ENCODE data around the gene RNF19B. TPM values are rescaled to one million over a fixed set of nuclear protein-coding genes. Genes with fewer than 3 reads are reported as not detected.

Gene RNF19B
- total and polyA plus RNA-seq, 10 of the 15 experiments (the other 5 are each of a cell fraction or from before 2014, with no cell fraction given) = 2.8 to 32.6 (median 16.6) TPM

DNA sequence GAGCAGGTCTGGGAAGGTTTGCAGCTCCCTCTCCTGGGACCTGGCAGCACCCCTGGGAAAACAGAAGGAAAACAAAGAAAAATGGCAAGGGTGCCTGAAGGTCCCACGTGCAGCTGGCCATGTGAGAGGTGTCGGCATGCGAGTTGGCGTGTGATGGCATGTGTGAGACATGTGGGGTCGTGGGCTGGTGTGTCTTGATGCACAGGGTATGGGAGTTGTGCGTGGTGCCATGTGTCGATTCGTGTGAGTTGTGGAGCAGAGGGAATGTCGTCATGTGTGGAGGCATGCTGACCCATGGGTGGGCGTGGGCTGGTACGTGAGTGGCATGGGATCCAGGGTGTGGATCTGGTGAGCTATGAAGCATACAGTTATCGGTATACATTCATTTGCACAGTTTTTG is 77.0 kb downstream of the RNF19B start (continued):
- TF ChIP-seq, protein P1, sequence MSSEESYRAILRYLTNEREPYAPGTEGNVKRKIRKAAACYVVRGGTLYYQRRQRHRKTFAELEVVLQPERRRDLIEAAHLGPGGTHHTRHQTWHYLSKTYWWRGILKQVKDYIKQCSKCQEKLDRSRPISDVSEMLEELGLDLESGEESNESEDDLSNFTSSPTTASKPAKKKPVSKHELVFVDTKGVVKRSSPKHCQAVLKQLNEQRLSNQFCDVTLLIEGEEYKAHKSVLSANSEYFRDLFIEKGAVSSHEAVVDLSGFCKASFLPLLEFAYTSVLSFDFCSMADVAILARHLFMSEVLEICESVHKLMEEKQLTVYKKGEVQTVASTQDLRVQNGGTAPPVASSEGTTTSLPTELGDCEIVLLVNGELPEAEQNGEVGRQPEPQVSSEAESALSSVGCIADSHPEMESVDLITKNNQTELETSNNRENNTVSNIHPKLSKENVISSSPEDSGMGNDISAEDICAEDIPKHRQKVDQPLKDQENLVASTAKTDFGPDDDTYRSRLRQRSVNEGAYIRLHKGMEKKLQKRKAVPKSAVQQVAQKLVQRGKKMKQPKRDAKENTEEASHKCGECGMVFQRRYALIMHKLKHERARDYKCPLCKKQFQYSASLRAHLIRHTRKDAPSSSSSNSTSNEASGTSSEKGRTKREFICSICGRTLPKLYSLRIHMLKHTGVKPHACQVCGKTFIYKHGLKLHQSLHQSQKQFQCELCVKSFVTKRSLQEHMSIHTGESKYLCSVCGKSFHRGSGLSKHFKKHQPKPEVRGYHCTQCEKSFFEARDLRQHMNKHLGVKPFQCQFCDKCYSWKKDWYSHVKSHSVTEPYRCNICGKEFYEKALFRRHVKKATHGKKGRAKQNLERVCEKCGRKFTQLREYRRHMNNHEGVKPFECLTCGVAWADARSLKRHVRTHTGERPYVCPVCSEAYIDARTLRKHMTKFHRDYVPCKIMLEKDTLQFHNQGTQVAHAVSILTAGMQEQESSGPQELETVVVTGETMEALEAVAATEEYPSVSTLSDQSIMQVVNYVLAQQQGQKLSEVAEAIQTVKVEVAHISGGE (CRISPR knock-in tag; IDR thresholded peaks at IDR 0.05) = no peak

DNA sequence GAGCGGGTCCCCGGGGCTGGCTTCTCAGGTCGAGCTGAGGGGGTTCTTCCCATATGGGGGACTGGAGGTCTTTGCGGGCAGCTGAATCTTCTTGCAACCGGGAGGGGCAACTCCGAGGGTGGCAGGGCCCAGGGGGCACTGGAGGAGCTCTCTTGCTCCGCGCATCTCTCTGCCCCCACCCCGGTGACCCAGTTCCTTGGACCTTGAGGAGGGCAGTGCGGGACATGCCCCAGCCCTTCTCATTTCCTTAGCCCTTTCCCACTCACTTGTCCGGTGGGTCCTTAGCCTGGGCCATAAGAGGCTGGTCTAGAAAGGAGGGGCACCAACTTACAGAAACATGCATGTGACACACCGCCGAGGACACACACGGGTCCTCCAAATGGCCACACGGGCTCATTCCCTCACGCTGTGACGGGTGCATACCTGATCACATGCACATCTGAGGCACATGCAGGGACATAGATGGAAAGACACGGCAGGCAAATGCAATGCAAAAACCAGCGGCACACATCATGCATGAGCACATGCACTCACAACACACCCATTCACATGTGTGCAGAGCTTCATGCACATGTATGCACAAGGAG is 77.7 kb downstream of the RNF19B start:
- H3K27me3 ChIP-seq (replicated peaks in 1 of 2; ENCODE audit: control insufficient read depth in 2 of 2, insufficient read depth in 2 of 2, low read length in 1 of 2) = peaks cover 6 to 8% of the 10 kb centered on the region in 2 experiments
- ChIA-PET SMC1A (ENCODE audit: uncharacterized antibody, unreplicated experiment) (no interaction called here), RAD21 (ENCODE audit: unreplicated experiment) (no interaction called here), CTCF (interaction anchor here (2.1 kb wide), 1 partner anchor 11 kb away, joined by 7 read pairs; no protein-coding TSS in a partner anchor), POLR2A (no interaction called here)
- no peak overlapping the region for H3K4me3 ChIP-seq
- H4K20me1 ChIP-seq (ENCODE audit: control insufficient read depth, insufficient read depth) = no peaks in the 10 kb centered on the region
- H2AFZ ChIP-seq (ENCODE audit: control insufficient read depth, low read depth, low read length) = no peak overlapping the region
- ATAC-seq (no peak), FAIRE-seq (no peak), DNase-seq (ENCODE audit: low read depth, low spot score) (no peak)
- intact Hi-C loops (cut with micrococcal nuclease; ENCODE audit: unreplicated experiment) = no loop called here
- H3K4me2 ChIP-seq (ENCODE audit: control insufficient read depth, insufficient read depth) = no peak overlapping the region
- no TSS peak for BruUV-seq (replicated peaks)
- H3K4me1 ChIP-seq (ENCODE audit: control insufficient read depth, insufficient read depth, low read length) = no peaks in the 10 kb centered on the region
- 31% methylated on average over 19 of the region's 19 CpGs for WGBS (ENCODE audit: insufficient coverage, insufficient replicate concordance, low lambda C conversion rate, missing lambda C conversion rate)
- no peaks in the 10 kb centered on the region for H3K36me3 ChIP-seq (ENCODE audit: control insufficient read depth in 2 of 2, insufficient read depth in 2 of 2, low read length in 1 of 2)
- TF ChIP-seq SIN3A (IDR thresholded peaks at IDR 0.05; ENCODE audit: low read depth, low read length) (no peak), ATF7 (IDR thresholded peaks at IDR 0.05; ENCODE audit: low read depth) (no peak)
- no peaks in the 10 kb centered on the region for H3K9me3 ChIP-seq (replicated peaks; ENCODE audit: control insufficient read depth, insufficient read depth, low read length)
- in situ Hi-C loops (cut with MboI) = no loop called here
- no peaks in the 10 kb centered on the region for H3K79me2 ChIP-seq (ENCODE audit: control insufficient read depth, insufficient read depth, low read length)
- no peak overlapping the region for H3K27ac ChIP-seq (ENCODE audit: control insufficient read depth, insufficient read depth)
- H3K9ac ChIP-seq (ENCODE audit: control insufficient read depth, insufficient read depth, low read length) = no peak overlapping the region

Other genes with a start within 250 kb of the RNF19B start
Only the 7 nearest of the 8 such genes appear.
- 169 and 170 TPM in 2 replicates for gene YARS1, start 147.5 kb downstream of the RNF19B start, total RNA-seq (2014; rRNA removed)
- gene YARS1, start 147.5 kb downstream of the RNF19B start, total RNA-seq (2014; rRNA removed; fragmentation: Illumina TruSeq; extraction: Trizol) = 113 TPM in 2 replicates
- gene YARS1, start 147.5 kb downstream of the RNF19B start, total RNA-seq (2021) = 158 and 159 TPM in 2 replicates
- 82.0 and 85.6 TPM in 2 replicates for gene YARS1, start 147.5 kb downstream of the RNF19B start, polyA plus RNA-seq (2011; rRNA removed)
- gene YARS1, start 147.5 kb downstream of the RNF19B start, polyA plus RNA-seq (2014; fragmentation: Illumina TruSeq; extraction: Trizol) = 179 and 220 TPM in 2 replicates
- 10 to 100 TPM; 39.9 to 66.4 TPM for gene YARS1, start 147.5 kb downstream of the RNF19B start, polyA plus RNA-seq (2014; fragmentation: Nextera tagmentation; extraction: Ambion mirVana)
- gene YARS1, start 147.5 kb downstream of the RNF19B start, polyA plus RNA-seq (2014; rRNA removed) = 112 and 129 TPM in 2 replicates
- gene YARS1, start 147.5 kb downstream of the RNF19B start, polyA plus RNA-seq (2016; fragmentation: Nextera tagmentation; extraction: Ambion mirVana) = 100 to 1,000 TPM; 193 to 202 TPM
- gene S100PBP, start 147.2 kb downstream of the RNF19B start, total RNA-seq (2014; rRNA removed) = 40.7 and 49.1 TPM in 2 replicates
- gene S100PBP, start 147.2 kb downstream of the RNF19B start, total RNA-seq (2014; rRNA removed; fragmentation: Illumina TruSeq; extraction: Trizol) = 50.5 and 59.0 TPM in 2 replicates
- 55.7 and 56.5 TPM in 2 replicates for gene S100PBP, start 147.2 kb downstream of the RNF19B start, total RNA-seq (2021)
- 98.3 and 138 TPM in 2 replicates for gene S100PBP, start 147.2 kb downstream of the RNF19B start, polyA plus RNA-seq (2011; rRNA removed)
- gene S100PBP, start 147.2 kb downstream of the RNF19B start, polyA plus RNA-seq (2014; fragmentation: Illumina TruSeq; extraction: Trizol) = 40.4 and 51.5 TPM in 2 replicates
- 10 to 100 TPM; 17.0 to 19.1 TPM for gene S100PBP, start 147.2 kb downstream of the RNF19B start, polyA plus RNA-seq (2014; fragmentation: Nextera tagmentation; extraction: Ambion mirVana)
- gene S100PBP, start 147.2 kb downstream of the RNF19B start, polyA plus RNA-seq (2014; rRNA removed) = 38.3 and 45.2 TPM in 2 replicates
- 10 to 100 TPM; 34.6 to 38.8 TPM for gene S100PBP, start 147.2 kb downstream of the RNF19B start, polyA plus RNA-seq (2016; fragmentation: Nextera tagmentation; extraction: Ambion mirVana)
- not detected in 2 replicates for gene FNDC5, start 93.9 kb downstream of the RNF19B start, total RNA-seq (2014; rRNA removed)
- gene FNDC5, start 93.9 kb downstream of the RNF19B start, total RNA-seq (2014; rRNA removed; fragmentation: Illumina TruSeq; extraction: Trizol) = not detected in 2 replicates
- gene FNDC5, start 93.9 kb downstream of the RNF19B start, total RNA-seq (2021) = not detected in 2 replicates
- 0.23 and 0.36 TPM in 2 replicates for gene FNDC5, start 93.9 kb downstream of the RNF19B start, polyA plus RNA-seq (2011; rRNA removed)
- 0.01 TPM in 1 of 2 replicates, not detected in the other for gene FNDC5, start 93.9 kb downstream of the RNF19B start, polyA plus RNA-seq (2014; fragmentation: Illumina TruSeq; extraction: Trizol)
- gene FNDC5, start 93.9 kb downstream of the RNF19B start, polyA plus RNA-seq (2014; fragmentation: Nextera tagmentation; extraction: Ambion mirVana) = under 1 TPM; 0.14 to 0.26 TPM
- gene FNDC5, start 93.9 kb downstream of the RNF19B start, polyA plus RNA-seq (2014; rRNA removed) = not detected in 2 replicates
- gene FNDC5, start 93.9 kb downstream of the RNF19B start, polyA plus RNA-seq (2016; fragmentation: Nextera tagmentation; extraction: Ambion mirVana) = under 1 TPM; 0.11 to 0.29 TPM
- gene HPCA, start 78.3 kb downstream of the RNF19B start, total RNA-seq (2014; rRNA removed) = not detected in 2 replicates
- not detected in 2 replicates for gene HPCA, start 78.3 kb downstream of the RNF19B start, total RNA-seq (2014; rRNA removed; fragmentation: Illumina TruSeq; extraction: Trizol)
- gene HPCA, start 78.3 kb downstream of the RNF19B start, total RNA-seq (2021) = not detected in 2 replicates
- 0.11 TPM in 1 of 2 replicates, not detected in the other for gene HPCA, start 78.3 kb downstream of the RNF19B start, polyA plus RNA-seq (2011; rRNA removed)
- gene HPCA, start 78.3 kb downstream of the RNF19B start, polyA plus RNA-seq (2014; fragmentation: Illumina TruSeq; extraction: Trizol) = not detected in 2 replicates
- gene HPCA, start 78.3 kb downstream of the RNF19B start, polyA plus RNA-seq (2014; fragmentation: Nextera tagmentation; extraction: Ambion mirVana) = not detected
- gene HPCA, start 78.3 kb downstream of the RNF19B start, polyA plus RNA-seq (2014; rRNA removed) = not detected in 2 replicates
- gene HPCA, start 78.3 kb downstream of the RNF19B start, polyA plus RNA-seq (2016; fragmentation: Nextera tagmentation; extraction: Ambion mirVana) = not detected
- gene TMEM54, start 63.4 kb downstream of the RNF19B start, total RNA-seq (2014; rRNA removed) = 0.34 and 0.71 TPM in 2 replicates
- gene TMEM54, start 63.4 kb downstream of the RNF19B start, total RNA-seq (2014; rRNA removed; fragmentation: Illumina TruSeq; extraction: Trizol) = 0.18 and 0.45 TPM in 2 replicates
- 0.59 and 1.1 TPM in 2 replicates for gene TMEM54, start 63.4 kb downstream of the RNF19B start, total RNA-seq (2021)
- 0.63 and 0.80 TPM in 2 replicates for gene TMEM54, start 63.4 kb downstream of the RNF19B start, polyA plus RNA-seq (2011; rRNA removed)
- gene TMEM54, start 63.4 kb downstream of the RNF19B start, polyA plus RNA-seq (2014; fragmentation: Illumina TruSeq; extraction: Trizol) = 0.16 TPM in 1 of 2 replicates, not detected in the other
- gene TMEM54, start 63.4 kb downstream of the RNF19B start, polyA plus RNA-seq (2014; fragmentation: Nextera tagmentation; extraction: Ambion mirVana) = under 1 TPM in 1 of 2 experiments, not detected in 1; 0.07 TPM
- 0.56 and 0.76 TPM in 2 replicates for gene TMEM54, start 63.4 kb downstream of the RNF19B start, polyA plus RNA-seq (2014; rRNA removed)
- under 1 TPM; 0.71 to 0.94 TPM for gene TMEM54, start 63.4 kb downstream of the RNF19B start, polyA plus RNA-seq (2016; fragmentation: Nextera tagmentation; extraction: Ambion mirVana)
- gene AK2, start 72.1 kb upstream of the RNF19B start, total RNA-seq (2014; rRNA removed) = 191 and 229 TPM in 2 replicates
- 284 and 290 TPM in 2 replicates for gene AK2, start 72.1 kb upstream of the RNF19B start, total RNA-seq (2014; rRNA removed; fragmentation: Illumina TruSeq; extraction: Trizol)
- 272 and 290 TPM in 2 replicates for gene AK2, start 72.1 kb upstream of the RNF19B start, total RNA-seq (2021)
- 415 and 485 TPM in 2 replicates for gene AK2, start 72.1 kb upstream of the RNF19B start, polyA plus RNA-seq (2011; rRNA removed)
- gene AK2, start 72.1 kb upstream of the RNF19B start, polyA plus RNA-seq (2014; fragmentation: Illumina TruSeq; extraction: Trizol) = 500 and 533 TPM in 2 replicates
- gene AK2, start 72.1 kb upstream of the RNF19B start, polyA plus RNA-seq (2014; fragmentation: Nextera tagmentation; extraction: Ambion mirVana) = 10 to 100 TPM; 52.3 to 80.3 TPM
- gene AK2, start 72.1 kb upstream of the RNF19B start, polyA plus RNA-seq (2014; rRNA removed) = 248 and 259 TPM in 2 replicates
- gene AK2, start 72.1 kb upstream of the RNF19B start, polyA plus RNA-seq (2016; fragmentation: Nextera tagmentation; extraction: Ambion mirVana) = 100 to 1,000 TPM; 347 to 359 TPM
- 0.16 and 0.85 TPM in 2 replicates for gene AZIN2, start 116.3 kb upstream of the RNF19B start, total RNA-seq (2014; rRNA removed)
- gene AZIN2, start 116.3 kb upstream of the RNF19B start, total RNA-seq (2014; rRNA removed; fragmentation: Illumina TruSeq; extraction: Trizol) = 0.31 TPM in 1 of 2 replicates, not detected in the other
- gene AZIN2, start 116.3 kb upstream of the RNF19B start, total RNA-seq (2021) = 0.19 and 0.31 TPM in 2 replicates
- 0.04 and 0.14 TPM in 2 replicates for gene AZIN2, start 116.3 kb upstream of the RNF19B start, polyA plus RNA-seq (2011; rRNA removed)
- 0.03 and 0.12 TPM in 2 replicates for gene AZIN2, start 116.3 kb upstream of the RNF19B start, polyA plus RNA-seq (2014; fragmentation: Illumina TruSeq; extraction: Trizol)
- gene AZIN2, start 116.3 kb upstream of the RNF19B start, polyA plus RNA-seq (2014; fragmentation: Nextera tagmentation; extraction: Ambion mirVana) = under 1 TPM; 0.02 to 0.05 TPM
- 0.15 and 0.52 TPM in 2 replicates for gene AZIN2, start 116.3 kb upstream of the RNF19B start, polyA plus RNA-seq (2014; rRNA removed)
- gene AZIN2, start 116.3 kb upstream of the RNF19B start, polyA plus RNA-seq (2016; fragmentation: Nextera tagmentation; extraction: Ambion mirVana) = under 1 TPM; 0.33 to 0.35 TPM